Stimulated activated CD4-positive, alpha-beta T cell treated with anti-CD3 and anti-CD28 coated beads, Interleukin-15, amount 100 ng/mL, for 48 hours (primary cell): ENCODE measurements around the gene WDR72.

Experiments used
- DNase-seq, 2 donors: peaks; one replicate each; pipeline ENCODE4 v3.0.0-alpha.2; 2020; ENCODE audit warnings: low read depth in 2 of 2

The WDR72 gene

GRCh38 chr15:53535886-53536285 lies 223.6 kb downstream of the WDR72 start:
- no peak for DNase-seq

DNA sequence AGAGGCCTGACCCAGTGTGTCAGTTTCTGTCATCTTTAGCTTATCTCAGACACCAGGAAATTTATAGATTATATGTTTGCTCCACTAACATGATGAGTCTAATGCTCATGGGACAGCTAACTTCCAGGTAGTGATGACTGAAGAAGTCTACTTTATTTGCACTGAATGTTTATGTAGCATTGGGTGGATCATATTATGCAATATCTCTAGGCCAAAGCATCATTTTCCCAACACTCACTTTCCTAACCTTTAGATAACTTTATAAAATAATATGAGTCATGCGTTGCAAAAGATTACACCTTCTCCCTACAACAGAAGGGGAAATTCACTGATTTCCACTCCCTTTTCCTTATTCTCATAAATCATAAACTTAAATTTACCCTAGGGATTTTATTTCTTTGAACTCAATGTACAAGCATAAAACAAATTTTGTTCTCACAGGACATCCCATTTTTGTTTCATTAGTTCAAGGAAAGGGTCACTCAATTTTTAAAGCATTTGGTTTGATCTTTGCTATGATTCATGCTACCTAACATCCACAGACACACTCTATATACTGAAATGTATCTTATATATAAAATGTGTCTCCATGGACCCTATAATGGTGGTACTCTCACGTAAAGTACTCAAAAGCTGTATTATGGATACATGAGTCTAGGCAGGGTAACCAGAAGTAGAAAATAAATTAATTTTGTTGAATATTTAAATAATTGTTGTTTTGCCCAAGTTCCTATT lies 225.2 kb downstream of the WDR72 start:
- no peak for DNase-seq

GRCh38 chr15:53530761-53531160 lies 228.7 kb downstream of the WDR72 start:
- no peak for DNase-seq

- DNase-seq = no peak
These were observed 231.5 kb downstream of the WDR72 start for GRCh38 chr15:53527996-53528395.

GRCh38 chr15:53525894-53526293 lies 233.6 kb downstream of the WDR72 start:
- DNase-seq = no peak

DNA sequence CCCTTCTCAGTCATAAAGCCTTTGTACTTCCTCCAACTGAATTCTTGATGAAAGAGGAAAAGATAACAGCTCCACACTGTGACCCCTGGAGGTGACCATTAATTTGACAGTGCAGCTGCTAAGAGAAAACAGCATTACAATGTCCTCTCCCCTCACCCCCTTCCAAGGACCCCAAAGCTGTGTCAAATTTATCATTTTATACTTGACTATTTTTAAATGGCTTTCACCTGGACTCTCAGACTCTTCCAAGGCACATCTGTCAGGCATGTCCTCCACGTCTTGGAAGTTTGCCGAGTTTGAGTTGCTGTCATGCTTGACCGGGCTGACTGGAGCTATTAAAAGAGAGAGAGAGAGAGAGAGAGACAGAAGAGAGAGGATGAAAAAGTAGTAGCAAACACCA lies 236.5 kb downstream of the WDR72 start:
- DNase-seq = no peak

- no peak for DNase-seq
These were observed 238.5 kb downstream of the WDR72 start for GRCh38 chr15:53520996-53521395.

GRCh38 chr15:53513431-53513830 lies 246.0 kb downstream of the WDR72 start:
- no peak for DNase-seq

DNA sequence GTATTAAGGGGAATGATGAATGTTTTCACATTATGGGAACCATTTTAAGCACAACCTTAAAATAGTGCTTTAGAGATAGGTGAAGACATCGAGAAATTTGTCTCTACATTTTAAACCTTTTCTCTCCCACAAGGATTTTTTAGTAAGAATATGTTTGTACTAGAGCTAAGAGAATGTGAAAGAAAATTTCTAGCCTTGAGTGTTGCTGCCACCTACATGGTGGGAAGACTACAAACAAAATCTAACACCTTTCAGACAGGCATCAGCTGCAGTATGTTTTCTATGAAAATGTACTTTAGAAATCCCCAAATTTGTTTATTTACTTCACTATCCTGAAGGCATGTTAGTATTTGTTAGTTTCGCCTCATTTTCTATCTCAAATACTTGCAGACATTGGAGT lies 247.4 kb downstream of the WDR72 start:
- no peak for DNase-seq

DNA sequence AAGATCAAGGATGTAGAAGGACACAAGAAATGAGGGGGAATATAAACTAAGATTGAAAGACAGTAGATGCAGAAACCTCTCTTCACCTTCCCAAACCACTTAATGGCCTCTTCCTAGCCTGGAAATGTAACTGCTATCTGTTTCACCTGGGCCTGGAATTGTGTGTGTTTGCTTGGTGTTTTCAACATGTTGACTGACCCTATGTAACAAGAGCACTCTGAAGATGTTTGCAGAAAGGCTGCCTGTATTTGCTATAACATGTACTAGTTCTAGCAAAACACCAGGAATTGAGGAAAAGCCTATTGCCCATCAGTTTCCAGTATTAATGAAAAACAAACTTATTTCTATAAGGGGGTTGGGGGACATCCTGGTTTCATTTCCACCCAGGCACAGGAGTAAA lies 248.3 kb downstream of the WDR72 start:
- DNase-seq = no peak

DNA sequence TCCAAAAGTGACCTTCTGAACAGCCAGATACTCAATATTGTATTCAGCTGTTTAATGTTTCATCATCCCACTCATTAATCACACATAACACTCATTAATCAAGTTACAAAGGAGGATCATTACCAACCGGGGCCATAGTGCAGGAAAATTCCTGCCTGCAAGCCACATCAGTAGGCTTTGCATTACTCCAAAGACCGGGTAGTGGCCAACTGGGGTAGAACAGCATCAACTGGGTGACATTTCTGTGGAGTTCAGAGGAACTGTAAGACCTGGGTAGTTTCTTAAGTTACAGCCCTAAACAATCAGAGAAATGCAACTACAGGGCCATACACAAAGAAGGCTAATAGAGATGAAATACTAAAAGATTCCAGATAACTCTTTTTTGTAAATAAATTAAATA lies 253.1 kb downstream of the WDR72 start:
- no peak for DNase-seq

GRCh38 chr15:53498996-53499395 lies 260.5 kb downstream of the WDR72 start:
- no peak for DNase-seq

- DNase-seq = no peak
These were observed 269.1 kb downstream of the WDR72 start for GRCh38 chr15:53490341-53490740.

DNA sequence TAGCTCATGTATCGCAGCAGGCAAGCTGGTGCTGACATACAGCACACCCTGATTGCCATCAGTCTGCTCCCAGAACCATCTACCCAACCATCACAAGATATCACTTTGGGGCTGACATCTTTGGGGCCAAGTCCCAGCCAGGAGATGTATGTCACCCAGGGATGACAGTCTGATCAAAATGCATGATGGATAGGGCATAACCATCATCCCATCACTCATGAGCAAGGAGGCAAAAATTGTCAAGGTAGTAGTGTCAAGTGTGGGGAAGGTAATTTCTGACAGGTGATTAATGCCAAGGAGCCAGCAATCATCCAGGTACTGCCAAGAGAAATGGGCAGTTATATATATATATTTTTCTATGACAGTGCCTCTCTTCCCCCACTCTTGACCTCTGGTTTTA lies 277.4 kb downstream of the WDR72 start:
- no peak for DNase-seq

GRCh38 chr15:53477981-53478766 lies 281.3 kb downstream of the WDR72 start:
- DNase-seq = no peak

GRCh38 chr15:53473886-53474285 lies 285.6 kb downstream of the WDR72 start:
- DNase-seq = no peak

GRCh38 chr15:53473435-53473834 lies 286.0 kb downstream of the WDR72 start:
- no peak for DNase-seq

GRCh38 chr15:53472883-53473282 lies 286.6 kb downstream of the WDR72 start:
- no peak for DNase-seq

DNA sequence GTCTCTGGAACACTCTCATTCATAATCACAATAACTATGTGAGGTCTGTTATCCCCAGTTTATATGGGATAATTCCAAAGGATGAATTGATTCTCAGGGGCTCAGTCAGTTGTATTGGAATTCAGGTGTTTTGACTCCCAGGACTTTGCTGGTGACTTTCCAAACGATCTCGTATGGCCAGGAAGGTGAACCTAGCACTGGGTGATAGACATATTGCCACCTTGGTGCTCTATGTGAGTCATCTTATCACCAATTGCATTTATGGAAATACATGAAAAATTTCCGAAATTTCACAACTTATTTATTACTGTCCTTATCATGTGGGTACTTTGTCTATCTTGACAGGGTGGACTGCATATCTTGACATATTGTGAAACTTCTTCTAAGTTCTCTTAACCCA lies 287.3 kb downstream of the WDR72 start:
- no peak for DNase-seq

GRCh38 chr15:53470743-53471142 lies 288.7 kb downstream of the WDR72 start:
- no peak for DNase-seq

- no peak for DNase-seq
These were observed 290.0 kb downstream of the WDR72 start for GRCh38 chr15:53469422-53469821.
